Esophagus muscularis mucosa (tissue), 4 donors: ENCODE results near the gene KCNJ3. TPM values are rescaled to one million over a fixed set of nuclear protein-coding genes. Genes with fewer than 3 reads are reported as not detected.

Experiments used
- DNase-seq: peaks from one replicate; pipeline ENCODE4 v3.0.0-alpha.2; 2017; ENCODE audit errors: extremely low spot score
- H3K27ac ChIP-seq, 4 donors: fragments of 200-600 bp; sonication (generic); replicated peaks in 1 of 4; 1 replicate in 3 of 4; 2 replicates in 1 of 4; pipeline ENCODE4 v1.5.1; 2016 to 2019; ENCODE audit warnings: mild to moderate bottlenecking in 1 of 4
- H3K27me3 ChIP-seq, 4 donors: fragments of 200-600 bp; sonication (generic); one replicate each; pipeline versions ENCODE4 v1.5.1 to v1.6.0; 2016 to 2019
- H3K36me3 ChIP-seq, 4 donors: fragments of 200-600 bp; sonication (generic); one replicate each; pipeline ENCODE4 v1.5.1; 2016 to 2019
- H3K4me1 ChIP-seq, 4 donors: fragments of 200-600 bp; sonication (generic); one replicate each; pipeline ENCODE4 v1.5.1; 2016 to 2019
- H3K4me3 ChIP-seq, 4 donors: fragments of 200-600 bp; sonication (generic); 1 replicate in 2 of 4; 2 replicates in 2 of 4; pipeline ENCODE4 v1.5.1; 2016 to 2019; ENCODE audit warnings: mild to moderate bottlenecking in 4 of 4, moderate library complexity in 1 of 4
- H3K9me3 ChIP-seq, 4 donors: fragments of 200-600 bp; sonication (generic); 1 replicate in 3 of 4; 2 replicates in 1 of 4; pipeline ENCODE4 v1.5.1; 2016 to 2019
- CTCF ChIP-seq, 3 experiments: fragments of 200-600 bp in 2 of 3; fragments of 450-650 bp in 1 of 3; sonication (generic) in 2 of 3; IDR thresholded peaks; one replicate each; pipeline ENCODE4 v1.5.1; 2017 to 2019; ENCODE audit warnings: antibody characterized with exemption in 3 of 3, mild to moderate bottlenecking in 2 of 3, moderate library complexity in 1 of 3
- EP300 ChIP-seq: sonication (generic); formaldehyde crosslinking; IDR thresholded peaks from one replicate; pipeline ENCODE4 v1.6.1; 2017; ENCODE audit warnings: antibody characterized with exemption
- POLR2A ChIP-seq: fragments of 450-650 bp; IDR thresholded peaks from one replicate; pipeline ENCODE4 v1.6.1; 2017; ENCODE audit warnings: antibody characterized with exemption, moderate library complexity, mild to moderate bottlenecking, low read depth
- POLR2AphosphoS5 ChIP-seq, 2 donors: sonication (generic); formaldehyde crosslinking; IDR thresholded peaks; one replicate each; pipeline ENCODE4 v1.6.1; 2017; ENCODE audit warnings: antibody characterized with exemption in 2 of 2
- WGBS: methylation state at CpG from one replicate; pipeline ENCODE4 v1.1.5; 2018; 5-methylcytosine and 5-hydroxymethylcytosine counted together
- intact Hi-C: fragments of 100-400 bp; cut with DNase I; formaldehyde crosslinking; loops from one replicate; pipeline ENCODE4 v1.15.1; 2023
- total RNA-seq, 4 donors: library from RNA; depleted of rRNA; stranded (reverse); fragments of >200 nt; gene quantifications; one replicate each; pipeline versions ENCODE4 v1.1.0 to v1.2.1, GENCODE V29; 2016

Gene KCNJ3
- total RNA-seq, 4 donors from 2014 or later: 1.1 to 5.6 (median 4.7) TPM

- H3K4me3 ChIP-seq: no peak overlapping the region
- DNase-seq: no peak
- intact Hi-C loops: no loop called here
- H3K36me3 ChIP-seq: no peaks in the 10 kb centered on the region
- no peaks in the 10 kb centered on the region for H3K9me3 ChIP-seq
- H3K27me3 ChIP-seq: peaks cover 0 to 24% (median 0%) of the 10 kb centered on the region in 4 donors
- H3K27ac ChIP-seq: peak overlapping the region in 3 of 4 donors; percentile 49 to 77 (median 64)
- TF ChIP-seq POLR2A (no peak), CTCF (IDR thresholded peaks at IDR 0.05) (no peak), POLR2AphosphoS5 (IDR thresholded peaks at IDR 0.05) (no peak), EP300 (no peak)
- peaks cover 13 to 49% (median 44%) of the 10 kb centered on the region in 4 donors for H3K4me1 ChIP-seq
- 81% methylated on average over 4 of the region's 4 CpGs for WGBS
Measured at GRCh38 chr2:154696369-154696768, 2.1 kb upstream of the KCNJ3 start.

- Histone ChIP-seq H3K9me3 (no peaks in the 10 kb centered on the region), H3K27ac (peak overlapping the region in 3 of 4 donors; percentile 49 to 77 (median 64)), H3K27me3 (peaks cover 0 to 24% (median 0%) of the 10 kb centered on the region in 4 donors), H3K36me3 (no peaks in the 10 kb centered on the region), H3K4me3 (peak overlapping the region; percentile 58 to 64 (median 60)), H3K4me1 (peaks cover 13 to 49% (median 44%) of the 10 kb centered on the region in 4 donors)
- intact Hi-C loops: no loop called here
- 25% methylated on average over 3 of the region's 8 CpGs for WGBS
- no peak for TF ChIP-seq EP300
- no peak for TF ChIP-seq POLR2AphosphoS5 (IDR thresholded peaks at IDR 0.05)
- no peak for TF ChIP-seq CTCF (IDR thresholded peaks at IDR 0.05)
- no peak for TF ChIP-seq POLR2A
- no peak for DNase-seq
Measured at GRCh38 chr2:154696810-154697417, 1.6 kb upstream of the KCNJ3 start.

- 2% methylated on average over 20 of the region's 69 CpGs for WGBS
- intact Hi-C loops: no loop called here
- H3K9me3 ChIP-seq: no peaks in the 10 kb centered on the region
- peak overlapping the region in 3 of 4 donors; percentile 49 to 77 (median 64) for H3K27ac ChIP-seq
- H3K36me3 ChIP-seq: no peaks in the 10 kb centered on the region
- no peak for DNase-seq
- peaks cover 13 to 49% (median 40%) of the 10 kb centered on the region in 4 donors for H3K4me1 ChIP-seq
- H3K4me3 ChIP-seq: peak overlapping the region; percentile 58 to 64 (median 60)
- TF ChIP-seq EP300 (no peak), CTCF (IDR thresholded peaks at IDR 0.05) (no peak), POLR2AphosphoS5 (IDR thresholded peaks at IDR 0.05) (no peak), POLR2A (no peak)
- H3K27me3 ChIP-seq: peaks cover 0 to 24% (median 0%) of the 10 kb centered on the region in 4 donors
Measured at GRCh38 chr2:154697418-154698252, 860 bp upstream of the KCNJ3 start.

- WGBS: 15% methylated on average over 35 of the region's 60 CpGs
- Histone ChIP-seq H3K27me3 (peaks cover 0 to 24% (median 0%) of the 10 kb centered on the region in 4 donors), H3K27ac (peak overlapping the region in 2 of 4 donors; percentile 49 to 77), H3K4me3 (peak overlapping the region; percentile 58 to 64 (median 60)), H3K4me1 (peaks cover 13 to 35% (median 32%) of the 10 kb centered on the region in 4 donors), H3K36me3 (no peaks in the 10 kb centered on the region), H3K9me3 (no peaks in the 10 kb centered on the region)
- TF ChIP-seq CTCF (IDR thresholded peaks at IDR 0.05) (no peak), EP300 (no peak), POLR2A (no peak), POLR2AphosphoS5 (IDR thresholded peaks at IDR 0.05) (no peak)
- intact Hi-C loops: no loop called here
- DNase-seq: no peak
Measured at GRCh38 chr2:154698721-154699574, 453 bp downstream of the KCNJ3 start.
